ENCODE measurements around the gene SYNM.

DNA sequence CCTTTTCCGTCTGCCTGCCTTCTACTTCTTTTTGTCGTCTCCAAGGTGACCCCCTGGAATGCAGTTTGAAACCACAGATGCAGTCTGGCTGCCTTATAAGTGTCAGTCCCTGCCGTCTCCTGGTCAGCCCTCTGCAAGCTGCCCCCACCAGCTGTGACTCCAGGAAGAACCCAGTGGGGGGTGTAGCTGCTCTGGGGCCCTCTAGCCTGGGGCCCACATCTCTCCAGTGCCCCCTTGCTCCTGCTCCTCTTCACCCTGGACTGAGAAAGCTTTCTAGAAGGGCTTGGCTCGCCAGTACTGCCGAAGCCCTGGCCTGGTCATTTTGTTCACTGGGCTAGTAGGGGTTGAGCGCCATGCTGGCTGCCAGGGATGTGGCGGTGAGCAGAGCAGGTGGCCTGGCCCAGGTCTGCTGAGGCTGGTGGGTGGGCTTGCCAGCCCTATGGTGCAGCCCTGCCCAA, 21.3 kb downstream of the SYNM start:
- TF ChIP-seq GATA3 (IDR thresholded peaks at IDR 0.05; ENCODE audit: low read depth, low read length) = no peak
- no peak for TF ChIP-seq GATA2 (IDR thresholded peaks at IDR 0.05; ENCODE audit: low read depth, low read length)
